HG03045 (cell line): ENCODE results near the gene BRIP1.
"Not testable (repeated sequence)": the region's sequence is repeated elsewhere in the genome, so short reads cannot be mapped to it uniquely, and the experiment has no call there.

Experiments
- ATAC-seq: cut with Tn5 transposase; IDR thresholded peaks from one replicate; pipeline ENCODE4 v1.9.1; 2021; ENCODE audit warnings: mild to moderate bottlenecking, moderate library complexity; ENCODE audit not compliant: unreplicated experiment

BRIP1 gene

GRCh38 chr17:61831099-61831498 is 32.2 kb downstream of the BRIP1 start:
- ATAC-seq: no peak

- no peak for ATAC-seq
These were observed 34.6 kb downstream of the BRIP1 start for GRCh38 chr17:61828694-61829093.

GRCh38 chr17:61827649-61828395 is 35.5 kb downstream of the BRIP1 start:
- ATAC-seq: no peak

- ATAC-seq: not testable (repeated sequence)
These were observed 36.5 kb downstream of the BRIP1 start for GRCh38 chr17:61826866-61827265.

- ATAC-seq: not testable (repeated sequence)
These were observed 37.1 kb downstream of the BRIP1 start for GRCh38 chr17:61826198-61826597.

GRCh38 chr17:61825448-61826137 is 37.7 kb downstream of the BRIP1 start:
- ATAC-seq: no peak

GRCh38 chr17:61822326-61823285 is 40.7 kb downstream of the BRIP1 start:
- no peak for ATAC-seq

- ATAC-seq: no peak
These were observed 41.7 kb downstream of the BRIP1 start for GRCh38 chr17:61821655-61822054.

- not testable (repeated sequence) for ATAC-seq
These were observed 44.1 kb downstream of the BRIP1 start for GRCh38 chr17:61819265-61819664.

- no peak for ATAC-seq
These were observed 45.1 kb downstream of the BRIP1 start for GRCh38 chr17:61818225-61818624.

GRCh38 chr17:61817452-61817851 is 45.9 kb downstream of the BRIP1 start:
- no peak for ATAC-seq

GRCh38 chr17:61816538-61816937 is 46.8 kb downstream of the BRIP1 start:
- no peak for ATAC-seq

GRCh38 chr17:61815863-61816503 is 47.3 kb downstream of the BRIP1 start:
- ATAC-seq: no peak

- no peak for ATAC-seq
These were observed 48.8 kb downstream of the BRIP1 start for GRCh38 chr17:61814485-61814884.

GRCh38 chr17:61813211-61813610 is 50.1 kb downstream of the BRIP1 start:
- ATAC-seq: no peak

GRCh38 chr17:61812747-61813146 is 50.6 kb downstream of the BRIP1 start:
- no peak for ATAC-seq

- no peak for ATAC-seq
These were observed 53.4 kb downstream of the BRIP1 start for GRCh38 chr17:61809816-61810392.

- no peak for ATAC-seq
These were observed 54.9 kb downstream of the BRIP1 start for GRCh38 chr17:61808442-61808841.

- ATAC-seq: no peak
These were observed 56.4 kb downstream of the BRIP1 start for GRCh38 chr17:61806936-61807335.

GRCh38 chr17:61806081-61806828 is 57.1 kb downstream of the BRIP1 start:
- ATAC-seq: no peak
